GM19438 (cell line): ENCODE measurements around the gene ZFYVE27.

Experiments
- ATAC-seq: cut with Tn5 transposase; IDR thresholded peaks from one replicate; pipeline ENCODE4 v1.9.1; 2021; ENCODE audit warnings: low read depth; ENCODE audit not compliant: unreplicated experiment

ZFYVE27 gene

GRCh38 chr10:97766996-97767924 lies 30.3 kb downstream of the ZFYVE27 start:
- no peak for ATAC-seq

DNA sequence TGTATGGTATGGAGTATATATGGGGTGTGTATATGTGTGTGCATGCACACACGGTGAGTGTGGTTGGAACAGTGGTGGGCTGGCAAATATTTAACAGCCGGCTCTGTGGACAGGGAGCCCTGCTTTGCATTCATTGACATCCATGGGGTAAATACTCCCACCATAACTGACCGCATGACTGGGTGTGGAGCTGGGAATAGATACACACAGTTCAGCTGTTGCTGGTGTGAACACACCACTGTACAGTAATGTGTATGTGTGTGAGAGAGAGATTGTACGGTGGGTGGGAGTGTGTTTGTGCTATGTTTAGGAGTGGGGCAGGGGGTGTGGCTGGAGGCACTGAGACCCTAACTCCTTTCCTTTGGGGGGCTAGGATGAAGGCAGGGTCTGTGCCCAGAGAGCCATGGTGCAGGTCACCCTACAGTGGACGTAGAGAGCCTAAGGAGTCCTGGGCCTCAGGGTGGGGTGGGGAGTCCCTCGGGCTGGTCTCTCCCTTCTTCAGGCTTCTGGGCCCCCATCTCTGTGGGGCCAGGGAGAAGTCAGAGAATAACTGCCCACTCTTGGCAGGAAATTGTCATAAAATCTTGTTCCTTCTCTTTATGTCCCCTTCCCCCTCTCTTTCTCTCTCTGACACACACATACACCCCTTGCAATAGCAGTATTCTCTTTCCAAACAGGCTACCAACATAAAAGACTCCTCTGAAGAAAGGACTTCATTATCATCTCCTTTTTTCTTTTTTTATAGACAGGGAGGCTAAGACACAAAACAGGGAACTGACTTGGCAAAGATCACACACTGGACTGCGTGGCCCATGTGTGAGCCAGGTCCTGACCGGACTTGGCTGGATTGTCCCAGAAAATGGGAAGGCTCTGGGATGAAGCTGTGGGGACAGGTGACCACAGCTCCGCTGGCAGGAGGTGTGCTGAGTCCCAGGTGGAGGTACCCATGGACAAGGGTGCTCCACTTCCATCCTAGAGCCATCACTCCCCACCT lies 31.7 kb downstream of the ZFYVE27 start:
- ATAC-seq, result no peak

GRCh38 chr10:97770255-97770654 lies 33.3 kb downstream of the ZFYVE27 start:
- no peak for ATAC-seq

DNA sequence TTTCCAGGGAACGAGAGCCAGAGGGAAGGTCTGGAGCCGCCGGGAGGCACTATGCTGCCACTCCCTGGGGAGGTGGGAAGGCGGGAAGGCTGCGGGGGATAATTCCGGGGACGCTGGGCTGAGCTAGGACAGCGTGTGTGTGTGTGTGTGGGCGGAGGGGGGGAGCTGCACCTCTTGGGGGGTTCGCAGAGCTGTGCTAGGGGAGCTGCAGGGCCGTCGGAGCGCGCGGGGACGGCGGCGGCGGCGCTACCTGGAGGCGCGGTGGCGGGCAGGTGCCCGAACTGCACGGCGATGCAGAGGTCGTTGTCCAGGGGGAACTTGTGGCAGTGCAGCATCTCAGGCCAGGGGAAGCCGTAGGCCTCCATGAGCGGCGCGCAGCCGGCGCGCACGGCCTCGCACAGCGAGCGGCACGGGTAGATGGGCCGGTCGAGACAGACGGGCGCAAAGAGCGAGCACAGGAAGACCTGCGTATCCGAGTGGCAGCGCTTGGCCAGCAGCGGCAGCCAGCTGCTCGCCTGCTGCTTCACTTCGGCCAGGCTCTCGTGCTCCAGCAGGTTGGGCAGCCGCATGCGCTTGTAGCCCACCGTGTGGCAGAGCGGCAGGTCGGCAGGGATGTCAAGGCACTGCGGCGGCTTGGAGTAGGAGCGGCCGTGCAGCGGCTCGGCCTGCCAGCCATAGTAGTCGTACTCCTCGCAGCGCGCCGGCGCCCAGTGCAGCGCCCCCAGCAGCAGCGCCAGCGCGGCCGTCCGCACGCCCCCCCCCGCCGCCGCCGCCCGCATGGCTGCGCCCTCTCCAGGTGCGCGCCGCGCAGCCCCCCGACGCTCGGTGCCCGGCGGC lies 34.3 kb downstream of the ZFYVE27 start:
- no peak for ATAC-seq

DNA sequence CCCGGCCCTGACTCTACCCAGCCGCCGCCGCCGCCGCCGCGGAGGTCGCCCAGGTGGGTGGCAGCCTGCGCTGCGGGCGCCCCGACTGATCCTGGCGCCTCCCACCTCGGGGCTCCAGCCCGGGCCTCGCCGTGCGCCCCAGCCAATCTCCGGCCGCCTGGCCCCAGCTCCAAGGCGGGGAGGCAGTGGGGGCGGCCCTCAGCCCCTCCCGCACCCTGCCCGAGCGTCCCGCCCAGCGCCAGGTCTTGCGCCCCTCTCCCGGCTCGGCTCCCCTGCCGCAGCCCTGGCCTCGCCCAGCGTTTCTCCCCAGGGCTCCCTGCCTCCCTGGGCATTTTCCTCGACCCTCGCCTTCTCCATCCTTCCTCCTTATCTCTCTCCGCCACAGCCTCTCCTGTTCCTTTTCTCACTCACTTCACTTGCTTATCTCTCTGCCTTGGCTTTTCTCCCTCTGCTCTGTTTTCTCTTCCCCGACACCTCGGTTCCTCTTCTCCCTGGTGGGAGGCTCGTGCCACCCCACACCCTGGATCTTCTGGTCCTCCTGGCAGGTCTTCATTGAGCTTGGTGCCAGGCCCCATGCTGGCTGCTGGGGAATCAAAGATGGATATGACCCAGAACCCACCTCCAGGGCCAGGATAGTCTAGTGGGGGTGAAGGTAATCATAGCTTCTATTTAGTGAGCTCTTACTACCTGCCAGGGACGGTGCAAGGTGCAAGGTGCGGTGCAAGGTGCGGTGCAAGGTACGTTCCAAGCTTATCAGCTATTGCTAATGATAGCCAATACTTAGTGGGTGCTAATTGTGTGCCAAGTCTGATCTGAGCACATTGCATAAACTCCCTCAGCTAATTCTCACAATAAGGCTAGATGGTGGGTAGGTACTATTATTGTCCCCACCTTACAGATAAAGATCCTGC lies 35.2 kb downstream of the ZFYVE27 start, which contains the start of gene SFRP5:
Gene SFRP5 (minus strand): TSS at position 87 of the 911 bp plus-strand sequence. CDS start 166 bp downstream, outside the sequence.
- no peak for ATAC-seq

- ATAC-seq, result no peak
These were observed 36.2 kb downstream of the ZFYVE27 start for GRCh38 chr10:97773096-97773495.

GRCh38 chr10:97774811-97775294 lies 37.9 kb downstream of the ZFYVE27 start:
- no peak for ATAC-seq

- no peak for ATAC-seq
These were observed 40.2 kb downstream of the ZFYVE27 start for GRCh38 chr10:97777143-97777542.

GRCh38 chr10:97778452-97779302 lies 41.7 kb downstream of the ZFYVE27 start:
- ATAC-seq, result no peak

DNA sequence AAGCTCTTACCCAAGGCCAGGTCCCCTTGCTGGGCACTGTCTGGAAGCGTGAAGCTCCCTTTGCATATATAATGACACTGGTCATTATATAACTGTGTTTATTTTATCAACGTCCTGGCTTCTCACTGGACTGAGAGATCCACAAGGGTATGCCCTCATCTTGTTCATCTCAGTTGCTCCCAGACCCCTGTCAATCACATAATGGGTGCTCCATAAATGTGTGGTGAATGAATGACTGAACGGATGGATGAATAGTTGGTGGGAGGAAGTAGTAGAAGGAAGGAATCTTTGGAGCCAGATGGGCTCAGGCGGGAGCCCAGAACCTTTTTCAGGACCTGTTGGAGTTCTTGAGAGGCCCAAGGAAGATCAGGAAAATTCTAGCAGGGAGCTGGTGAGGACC lies 42.6 kb downstream of the ZFYVE27 start:
- ATAC-seq, result no peak

DNA sequence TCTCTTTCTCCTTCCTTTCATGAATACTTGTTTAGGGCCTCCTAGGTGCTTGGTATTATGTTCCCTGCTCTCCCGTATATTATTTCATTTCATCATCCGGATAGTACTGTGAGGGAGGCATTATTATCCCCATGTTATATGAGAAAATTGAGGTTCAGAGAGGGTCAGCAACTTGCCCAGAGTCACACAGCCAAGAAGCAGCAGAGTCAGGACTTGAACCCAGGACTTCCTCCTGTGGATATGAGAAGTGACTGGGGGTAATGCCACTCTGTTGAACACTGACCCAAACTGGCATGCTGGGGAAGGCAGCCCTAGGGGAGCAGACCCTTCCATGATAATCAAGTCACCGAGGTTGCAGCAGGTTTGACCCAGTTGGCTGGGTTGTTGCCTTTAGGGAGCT lies 43.0 kb downstream of the ZFYVE27 start:
- ATAC-seq, result no peak

DNA sequence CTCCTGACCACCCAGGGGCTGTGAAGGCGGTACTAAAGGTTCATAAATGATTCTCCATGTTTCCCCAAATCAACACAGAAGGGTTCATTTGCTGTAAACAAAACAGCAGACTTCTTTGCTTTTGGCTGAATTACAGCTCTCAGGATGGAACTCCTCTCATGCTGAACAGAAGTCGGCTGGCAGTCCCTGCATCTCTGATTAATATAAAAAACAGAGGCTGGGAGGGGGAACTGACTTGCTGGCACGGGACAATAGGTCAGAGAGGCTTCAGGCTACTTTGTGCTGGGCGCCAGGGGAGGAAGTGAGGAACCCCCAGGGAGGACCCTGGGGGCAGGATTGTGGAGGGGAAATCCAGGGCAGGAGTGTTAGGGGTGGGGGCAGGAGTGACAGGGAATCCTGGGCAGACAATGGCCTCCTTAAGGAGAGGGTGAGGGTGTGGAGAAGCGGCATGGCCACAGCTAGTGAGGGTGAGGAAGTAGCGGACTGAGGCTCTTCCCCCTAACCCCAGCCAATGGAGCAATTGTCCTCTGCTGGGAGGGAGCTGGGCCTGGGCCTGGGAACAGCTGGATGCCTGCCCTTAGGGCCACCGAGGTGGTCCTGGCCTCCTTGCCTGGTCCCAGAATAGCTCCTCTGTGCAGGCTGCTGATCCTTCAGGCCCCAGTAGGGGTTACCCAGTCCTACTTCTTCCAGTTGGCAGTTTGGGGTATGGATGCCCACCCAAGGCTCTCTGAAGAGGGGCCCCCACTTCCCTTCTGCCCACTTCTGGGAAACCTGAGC lies 44.1 kb downstream of the ZFYVE27 start:
- no peak for ATAC-seq

DNA sequence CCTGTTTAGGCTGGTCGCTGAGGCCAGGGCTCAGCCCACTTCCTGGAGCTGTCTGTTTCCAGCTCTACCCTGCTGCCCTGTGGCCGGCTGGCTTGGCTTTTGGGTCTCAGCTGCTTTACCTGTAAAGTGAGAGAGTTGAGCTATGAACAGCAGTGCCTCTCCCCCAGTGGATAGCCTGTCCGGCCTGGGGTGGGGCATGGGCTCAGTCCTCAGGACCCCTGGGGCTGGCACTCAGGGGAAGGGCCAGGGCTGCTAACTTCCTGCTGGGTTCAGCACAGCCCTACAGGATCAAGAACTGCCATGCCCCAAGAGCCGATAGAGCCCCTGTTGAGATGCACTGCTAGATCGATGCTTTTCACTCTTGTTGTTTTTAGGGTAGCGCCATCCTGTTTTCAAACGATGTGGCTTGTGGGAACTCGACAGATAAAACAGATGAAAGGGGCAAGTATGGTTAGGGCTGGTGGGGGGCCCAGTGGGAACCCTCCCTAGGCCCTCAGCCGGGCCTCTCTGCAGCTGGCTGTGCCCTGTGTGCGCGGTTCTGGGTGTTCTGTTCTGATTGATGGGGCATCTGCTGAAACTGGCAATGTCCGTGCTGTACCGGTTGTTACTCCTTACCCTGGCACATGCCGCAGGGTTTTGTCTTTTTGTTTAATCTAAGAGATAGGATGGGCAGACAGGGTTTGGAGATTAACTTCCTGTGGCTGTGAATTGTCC lies 44.8 kb downstream of the ZFYVE27 start:
- no peak for ATAC-seq

DNA sequence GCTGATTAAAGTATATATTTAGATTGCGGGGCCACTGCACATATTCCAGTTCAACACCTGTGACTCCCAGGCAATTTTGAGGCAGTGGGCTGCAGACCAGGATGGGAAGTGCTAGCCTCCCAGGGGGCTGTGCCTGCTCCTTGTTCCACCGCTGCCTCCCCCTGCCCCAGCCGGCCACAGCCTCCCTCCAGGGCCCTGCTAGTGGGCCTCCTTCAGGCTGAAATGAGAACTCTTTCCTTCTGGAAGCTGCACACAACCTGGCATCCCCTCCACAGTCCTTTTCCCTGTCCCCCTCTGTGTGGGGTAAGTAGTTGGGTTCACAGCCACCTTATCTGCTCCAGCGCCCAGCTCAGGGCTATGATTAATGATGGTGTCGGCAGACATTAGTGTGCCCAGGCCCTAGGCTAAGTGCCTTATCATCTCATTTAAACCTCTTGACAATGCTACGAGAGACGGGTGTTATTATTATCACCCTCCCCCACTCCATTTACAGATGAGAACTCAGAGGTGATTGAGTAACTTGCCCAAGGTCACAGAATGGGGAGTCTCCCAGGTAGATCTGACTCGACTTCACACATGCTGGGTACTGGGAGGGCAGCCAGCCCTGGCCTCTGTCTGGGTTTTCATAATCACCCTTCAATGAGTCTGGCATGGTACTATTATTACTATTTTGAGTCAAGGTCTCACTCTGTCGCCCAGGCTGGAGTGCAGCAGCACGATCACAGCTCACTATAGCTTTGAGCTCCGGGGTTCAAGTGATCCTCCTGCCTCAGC lies 45.7 kb downstream of the ZFYVE27 start:
- no peak for ATAC-seq

GRCh38 chr10:97784200-97784810 lies 47.4 kb downstream of the ZFYVE27 start:
- ATAC-seq, result no peak

DNA sequence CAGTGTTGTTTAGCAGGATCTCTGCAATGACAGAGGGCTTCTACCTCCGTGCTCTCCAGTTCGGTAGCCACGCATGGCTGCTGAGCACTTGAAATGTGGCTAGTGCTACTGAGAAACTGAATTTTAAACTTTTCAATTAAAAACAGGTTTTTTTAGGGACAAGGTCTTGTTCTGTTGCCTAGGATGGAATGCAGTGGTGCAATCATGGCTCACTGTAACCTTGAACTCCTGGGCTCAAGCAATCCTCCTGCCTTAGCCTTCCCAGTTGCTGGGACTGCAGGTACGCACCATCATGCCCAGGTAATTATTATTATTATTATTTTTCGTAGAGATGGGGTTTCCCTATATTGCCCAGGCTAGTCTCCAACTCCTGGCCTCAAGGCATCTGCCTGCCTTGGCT lies 48.3 kb downstream of the ZFYVE27 start:
- no peak for ATAC-seq
